ENCODE results near the gene MBNL2. TPM values are rescaled to one million over a fixed set of nuclear protein-coding genes. Genes with fewer than 3 reads are reported as not detected.

MBNL2 gene
- total and polyA plus RNA-seq, 2 of the 13 experiments (the other 11 are each of a cell fraction or from before 2014, with no cell fraction given), result 30.8 to 59.0 TPM

DNA sequence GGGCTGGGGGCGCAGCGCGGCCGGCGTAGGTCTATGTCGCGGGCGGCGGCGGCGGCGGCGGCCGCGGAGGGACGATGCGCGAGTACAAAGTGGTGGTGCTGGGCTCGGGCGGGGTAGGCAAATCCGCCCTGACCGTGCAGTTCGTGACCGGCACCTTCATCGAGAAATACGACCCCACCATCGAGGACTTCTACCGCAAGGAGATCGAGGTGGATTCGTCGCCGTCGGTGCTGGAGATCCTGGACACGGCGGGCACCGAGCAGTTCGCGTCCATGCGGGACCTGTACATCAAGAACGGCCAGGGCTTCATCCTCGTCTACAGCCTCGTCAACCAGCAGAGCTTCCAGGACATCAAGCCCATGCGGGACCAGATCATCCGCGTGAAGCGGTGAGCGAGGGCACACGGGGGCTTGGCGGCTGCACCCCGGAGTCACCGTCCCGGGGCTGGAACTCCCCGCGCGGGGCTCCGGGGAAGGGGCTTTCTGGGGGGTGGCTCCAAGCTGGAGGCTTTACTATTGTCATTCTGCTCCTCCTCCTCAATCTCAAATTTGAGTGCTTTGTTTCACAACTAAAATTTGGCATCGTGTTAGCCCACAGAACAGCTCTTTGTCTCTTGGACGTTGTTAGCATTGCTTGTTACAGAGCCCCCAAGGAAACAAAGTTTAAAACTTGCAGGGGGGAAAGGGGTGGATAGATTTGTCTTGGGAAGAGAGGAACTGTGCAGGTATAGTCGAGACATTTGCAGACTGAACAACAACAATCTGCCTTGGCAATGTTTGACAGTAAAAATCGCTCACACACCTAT lies 212.5 kb downstream of the MBNL2 start (continued):
- TF ChIP-seq, protein P1, sequence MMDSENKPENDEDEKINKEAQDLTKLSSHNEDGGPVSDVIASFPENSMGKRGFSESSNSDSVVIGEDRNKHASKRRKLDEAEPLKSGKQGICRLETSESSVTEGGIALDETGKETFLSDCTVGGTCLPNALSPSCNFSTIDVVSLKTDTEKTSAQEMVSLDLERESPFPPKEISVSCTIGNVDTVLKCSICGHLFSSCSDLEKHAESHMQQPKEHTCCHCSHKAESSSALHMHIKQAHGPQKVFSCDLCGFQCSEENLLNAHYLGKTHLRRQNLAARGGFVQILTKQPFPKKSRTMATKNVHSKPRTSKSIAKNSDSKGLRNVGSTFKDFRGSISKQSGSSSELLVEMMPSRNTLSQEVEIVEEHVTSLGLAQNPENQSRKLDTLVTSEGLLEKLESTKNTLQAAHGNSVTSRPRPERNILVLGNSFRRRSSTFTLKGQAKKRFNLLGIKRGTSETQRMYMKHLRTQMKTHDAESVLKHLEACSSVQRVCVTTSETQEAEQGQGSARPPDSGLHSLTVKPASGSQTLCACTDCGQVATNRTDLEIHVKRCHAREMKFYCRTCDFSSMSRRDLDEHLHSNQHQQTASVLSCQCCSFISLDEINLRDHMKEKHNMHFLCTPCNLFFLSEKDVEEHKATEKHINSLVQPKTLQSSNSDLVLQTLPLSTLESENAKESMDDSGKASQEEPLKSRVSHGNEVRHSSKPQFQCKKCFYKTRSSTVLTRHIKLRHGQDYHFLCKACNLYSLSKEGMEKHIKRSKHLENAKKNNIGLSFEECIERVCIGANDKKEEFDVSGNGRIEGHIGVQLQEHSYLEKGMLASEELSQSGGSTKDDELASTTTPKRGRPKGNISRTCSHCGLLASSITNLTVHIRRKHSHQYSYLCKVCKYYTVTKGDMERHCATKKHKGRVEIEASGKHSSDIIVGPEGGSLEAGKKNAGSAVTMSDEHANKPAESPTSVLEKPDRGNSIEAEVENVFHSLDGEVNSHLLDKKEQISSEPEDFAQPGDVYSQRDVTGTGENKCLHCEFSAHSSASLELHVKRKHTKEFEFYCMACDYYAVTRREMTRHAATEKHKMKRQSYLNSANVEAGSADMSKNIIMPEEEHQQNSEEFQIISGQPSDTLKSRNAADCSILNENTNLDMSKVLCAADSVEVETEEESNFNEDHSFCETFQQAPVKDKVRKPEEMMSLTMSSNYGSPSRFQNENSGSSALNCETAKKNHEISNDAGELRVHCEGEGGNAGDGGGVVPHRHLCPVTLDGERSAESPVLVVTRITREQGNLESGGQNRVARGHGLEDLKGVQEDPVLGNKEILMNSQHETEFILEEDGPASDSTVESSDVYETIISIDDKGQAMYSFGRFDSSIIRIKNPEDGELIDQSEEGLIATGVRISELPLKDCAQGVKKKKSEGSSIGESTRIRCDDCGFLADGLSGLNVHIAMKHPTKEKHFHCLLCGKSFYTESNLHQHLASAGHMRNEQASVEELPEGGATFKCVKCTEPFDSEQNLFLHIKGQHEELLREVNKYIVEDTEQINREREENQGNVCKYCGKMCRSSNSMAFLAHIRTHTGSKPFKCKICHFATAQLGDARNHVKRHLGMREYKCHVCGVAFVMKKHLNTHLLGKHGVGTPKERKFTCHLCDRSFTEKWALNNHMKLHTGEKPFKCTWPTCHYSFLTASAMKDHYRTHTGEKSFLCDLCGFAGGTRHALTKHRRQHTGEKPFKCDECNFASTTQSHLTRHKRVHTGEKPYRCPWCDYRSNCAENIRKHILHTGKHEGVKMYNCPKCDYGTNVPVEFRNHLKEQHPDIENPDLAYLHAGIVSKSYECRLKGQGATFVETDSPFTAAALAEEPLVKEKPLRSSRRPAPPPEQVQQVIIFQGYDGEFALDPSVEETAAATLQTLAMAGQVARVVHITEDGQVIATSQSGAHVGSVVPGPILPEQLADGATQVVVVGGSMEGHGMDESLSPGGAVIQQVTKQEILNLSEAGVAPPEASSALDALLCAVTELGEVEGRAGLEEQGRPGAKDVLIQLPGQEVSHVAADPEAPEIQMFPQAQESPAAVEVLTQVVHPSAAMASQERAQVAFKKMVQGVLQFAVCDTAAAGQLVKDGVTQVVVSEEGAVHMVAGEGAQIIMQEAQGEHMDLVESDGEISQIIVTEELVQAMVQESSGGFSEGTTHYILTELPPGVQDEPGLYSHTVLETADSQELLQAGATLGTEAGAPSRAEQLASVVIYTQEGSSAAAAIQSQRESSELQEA (CRISPR knock-in tag; IDR thresholded peaks at IDR 0.05; ENCODE audit: not compliant biosample characterization), result no peak
- TF ChIP-seq FOSL2 (CRISPR knock-in tag; IDR thresholded peaks at IDR 0.05) (no peak), ZNF678 (CRISPR knock-in tag; IDR thresholded peaks at IDR 0.05) (no peak), ZBTB42 (CRISPR knock-in tag; IDR thresholded peaks at IDR 0.05) (no peak), RXRB (CRISPR knock-in tag; IDR thresholded peaks at IDR 0.05; ENCODE audit: borderline replicate concordance) (no peak), THAP11 (CRISPR knock-in tag; IDR thresholded peaks at IDR 0.05) (no peak), RBM39 (IDR thresholded peaks at IDR 0.05; ENCODE audit: low read depth, low read length, poor library complexity, severe bottlenecking) (no peak), TP53 (CRISPR knock-in tag; conservative IDR thresholded peaks at IDR 0.05) (no peak), REXO4 (CRISPR knock-in tag; IDR thresholded peaks at IDR 0.05; ENCODE audit: borderline replicate concordance) (no peak)
- TF ChIP-seq, protein P2, sequence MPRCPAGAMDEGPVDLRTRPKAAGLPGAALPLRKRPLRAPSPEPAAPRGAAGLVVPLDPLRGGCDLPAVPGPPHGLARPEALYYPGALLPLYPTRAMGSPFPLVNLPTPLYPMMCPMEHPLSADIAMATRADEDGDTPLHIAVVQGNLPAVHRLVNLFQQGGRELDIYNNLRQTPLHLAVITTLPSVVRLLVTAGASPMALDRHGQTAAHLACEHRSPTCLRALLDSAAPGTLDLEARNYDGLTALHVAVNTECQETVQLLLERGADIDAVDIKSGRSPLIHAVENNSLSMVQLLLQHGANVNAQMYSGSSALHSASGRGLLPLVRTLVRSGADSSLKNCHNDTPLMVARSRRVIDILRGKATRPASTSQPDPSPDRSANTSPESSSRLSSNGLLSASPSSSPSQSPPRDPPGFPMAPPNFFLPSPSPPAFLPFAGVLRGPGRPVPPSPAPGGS (CRISPR knock-in tag; IDR thresholded peaks at IDR 0.05), result no peak
- TF ChIP-seq, protein P3, sequence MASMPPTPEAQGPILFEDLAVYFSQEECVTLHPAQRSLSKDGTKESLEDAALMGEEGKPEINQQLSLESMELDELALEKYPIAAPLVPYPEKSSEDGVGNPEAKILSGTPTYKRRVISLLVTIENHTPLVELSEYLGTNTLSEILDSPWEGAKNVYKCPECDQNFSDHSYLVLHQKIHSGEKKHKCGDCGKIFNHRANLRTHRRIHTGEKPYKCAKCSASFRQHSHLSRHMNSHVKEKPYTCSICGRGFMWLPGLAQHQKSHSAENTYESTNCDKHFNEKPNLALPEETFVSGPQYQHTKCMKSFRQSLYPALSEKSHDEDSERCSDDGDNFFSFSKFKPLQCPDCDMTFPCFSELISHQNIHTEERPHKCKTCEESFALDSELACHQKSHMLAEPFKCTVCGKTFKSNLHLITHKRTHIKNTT (CRISPR knock-in tag; IDR thresholded peaks at IDR 0.05), result no peak
- TF ChIP-seq, protein P4, sequence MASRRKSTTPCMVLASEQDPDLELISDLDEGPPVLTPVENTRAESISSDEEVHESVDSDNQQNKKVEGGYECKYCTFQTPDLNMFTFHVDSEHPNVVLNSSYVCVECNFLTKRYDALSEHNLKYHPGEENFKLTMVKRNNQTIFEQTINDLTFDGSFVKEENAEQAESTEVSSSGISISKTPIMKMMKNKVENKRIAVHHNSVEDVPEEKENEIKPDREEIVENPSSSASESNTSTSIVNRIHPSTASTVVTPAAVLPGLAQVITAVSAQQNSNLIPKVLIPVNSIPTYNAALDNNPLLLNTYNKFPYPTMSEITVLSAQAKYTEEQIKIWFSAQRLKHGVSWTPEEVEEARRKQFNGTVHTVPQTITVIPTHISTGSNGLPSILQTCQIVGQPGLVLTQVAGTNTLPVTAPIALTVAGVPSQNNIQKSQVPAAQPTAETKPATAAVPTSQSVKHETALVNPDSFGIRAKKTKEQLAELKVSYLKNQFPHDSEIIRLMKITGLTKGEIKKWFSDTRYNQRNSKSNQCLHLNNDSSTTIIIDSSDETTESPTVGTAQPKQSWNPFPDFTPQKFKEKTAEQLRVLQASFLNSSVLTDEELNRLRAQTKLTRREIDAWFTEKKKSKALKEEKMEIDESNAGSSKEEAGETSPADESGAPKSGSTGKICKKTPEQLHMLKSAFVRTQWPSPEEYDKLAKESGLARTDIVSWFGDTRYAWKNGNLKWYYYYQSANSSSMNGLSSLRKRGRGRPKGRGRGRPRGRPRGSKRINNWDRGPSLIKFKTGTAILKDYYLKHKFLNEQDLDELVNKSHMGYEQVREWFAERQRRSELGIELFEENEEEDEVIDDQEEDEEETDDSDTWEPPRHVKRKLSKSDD (CRISPR knock-in tag; IDR thresholded peaks at IDR 0.05; ENCODE audit: low read depth), result no peak
- TF ChIP-seq, protein P5, sequence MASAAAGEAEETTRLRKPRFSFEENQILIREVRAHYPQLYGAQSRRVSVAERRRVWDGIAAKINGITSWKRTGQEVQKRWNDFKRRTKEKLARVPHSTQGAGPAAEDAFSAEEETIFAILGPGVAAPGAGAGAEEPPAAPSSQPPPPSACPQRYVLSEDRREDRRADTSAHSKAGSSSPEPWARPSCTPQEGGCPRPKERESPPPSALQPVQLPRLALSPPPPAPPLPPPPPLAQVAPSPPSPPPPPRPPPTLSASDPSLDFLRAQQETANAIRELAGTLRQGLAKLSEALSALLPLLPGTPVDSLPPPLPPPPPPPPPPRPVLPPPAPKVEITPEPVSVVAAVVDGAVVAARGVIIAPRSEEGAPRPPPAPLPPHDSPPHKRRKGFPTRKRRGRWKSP (CRISPR knock-in tag; IDR thresholded peaks at IDR 0.05), result no peak
